GM23338 (cell line): ENCODE measurements around the gene CD99L2. TPM values are rescaled to one million over a fixed set of nuclear protein-coding genes. Genes with fewer than 3 reads are reported as not detected.

Experiments
- ATAC-seq: fragments of 200-7000 bp; cut with Tn5 transposase; 3 replicates; pipeline ENCODE4 v1.9.1; 2020
- DNase-seq: peaks from one replicate; pipeline ENCODE4 v3.0.0-alpha.2; 2015; ENCODE audit warnings: low spot score
- H2AFZ ChIP-seq: fragments of 200-600 bp; sonication (generic); 2 replicates; pipeline ENCODE4 v1.8.0; 2016; ENCODE audit warnings: antibody characterized with exemption, mild to moderate bottlenecking, moderate library complexity
- H3F3A ChIP-seq: fragments of 200-600 bp; sonication (generic); replicated peaks from 2 replicates; pipeline ENCODE4 v1.8.0; 2017; ENCODE audit warnings: antibody characterized with exemption, mixed run types, low read depth
- H3K27ac ChIP-seq: fragments of 200-600 bp; sonication (generic); 2 replicates; pipeline ENCODE4 v1.6.1; 2016; ENCODE audit warnings: low read depth
- H3K27me3 ChIP-seq: fragments of 200-600 bp; sonication (generic); 2 replicates; pipeline ENCODE4 v1.8.0; 2016; ENCODE audit warnings: mild to moderate bottlenecking, mixed run types, moderate library complexity; ENCODE audit not compliant: insufficient read depth
- H3K36me3 ChIP-seq: fragments of 200-600 bp; sonication (generic); 2 replicates; pipeline ENCODE4 v1.8.0; 2016; ENCODE audit warnings: mild to moderate bottlenecking; ENCODE audit not compliant: insufficient read depth
- H3K4me1 ChIP-seq: fragments of 200-600 bp; sonication (generic); 2 replicates; pipeline ENCODE4 v1.8.0; 2016; ENCODE audit warnings: mild to moderate bottlenecking, moderate library complexity; ENCODE audit not compliant: insufficient read depth
- H3K4me2 ChIP-seq: fragments of 200-600 bp; sonication (generic); 2 replicates; pipeline ENCODE4 v1.7.1; 2017; ENCODE audit warnings: mixed run types
- H3K4me3 ChIP-seq: fragments of 200-600 bp; sonication (generic); 2 replicates; pipeline ENCODE4 v1.6.1; 2016; ENCODE audit warnings: mixed run types
- H3K79me2 ChIP-seq: fragments of 200-600 bp; sonication (generic); replicated peaks from 2 replicates; pipeline ENCODE4 v1.8.0; 2017; ENCODE audit warnings: mild to moderate bottlenecking; ENCODE audit not compliant: insufficient read depth
- H3K9me2 ChIP-seq: fragments of 200-600 bp; sonication (generic); 2 replicates; pipeline ENCODE4 v1.8.0; 2017; ENCODE audit not compliant: insufficient read depth
- H4K20me1 ChIP-seq: fragments of 200-600 bp; sonication (generic); replicated peaks from 2 replicates; pipeline ENCODE4 v1.8.0; 2017; ENCODE audit warnings: mild to moderate bottlenecking; ENCODE audit not compliant: insufficient read depth
- H3K27ac Mint-ChIP-seq: 2 replicates; pipeline ENCODE4 v1.8.0; 2020; ENCODE audit warnings: inconsistent platforms, mild to moderate bottlenecking, moderate library complexity, mixed read lengths
- H3K27me3 Mint-ChIP-seq: 3 replicates; pipeline ENCODE4 v1.8.0; 2022; ENCODE audit warnings: low read depth, mild to moderate bottlenecking, moderate library complexity, mixed read lengths, inconsistent platforms; ENCODE audit not compliant: insufficient read depth, poor library complexity
- H3K36me3 Mint-ChIP-seq: 3 replicates; pipeline ENCODE4 v1.8.0; 2021; ENCODE audit warnings: low read depth, mild to moderate bottlenecking, inconsistent platforms, moderate library complexity, mixed read lengths
- H3K4me1 Mint-ChIP-seq: 3 replicates; pipeline ENCODE4 v1.8.0; 2020; ENCODE audit warnings: mild to moderate bottlenecking, inconsistent platforms, mixed read lengths
- H3K4me3 Mint-ChIP-seq: 3 replicates; pipeline ENCODE4 v1.8.0; 2021; ENCODE audit warnings: moderate library complexity, mild to moderate bottlenecking, inconsistent platforms, mixed read lengths
- H3K9me3 Mint-ChIP-seq: 3 replicates; pipeline ENCODE4 v1.8.0; 2020; ENCODE audit warnings: moderate library complexity, mild to moderate bottlenecking, inconsistent platforms, mixed read lengths
- CREB1 ChIP-seq: fragments of 250-450 bp; sonication (Bioruptor Pico); IDR thresholded peaks from 2 replicates; pipeline ENCODE4 v1.5.0; 2020; ENCODE audit warnings: low read depth, mild to moderate bottlenecking, moderate library complexity
- CTCF ChIP-seq, 2 experiments: fragments of 200-600 bp in 1 of 2; sonication (generic) in 1 of 2; conservative IDR thresholded peaks; 2 replicates each; pipeline versions ENCODE4 v1.5.1 to v1.6.1; 2016 to 2017; ENCODE audit warnings: antibody characterized with exemption in 2 of 2, low read depth in 2 of 2, mild to moderate bottlenecking in 2 of 2, moderate library complexity in 1 of 2
- EZH2 ChIP-seq: fragments of 200-600 bp; sonication (generic); IDR thresholded peaks from one replicate; pipeline ENCODE4 v1.8.0; 2017; ENCODE audit warnings: antibody characterized with exemption, mild to moderate bottlenecking, low read depth; ENCODE audit not compliant: unreplicated experiment
- JUNB ChIP-seq: IDR thresholded peaks from one replicate; pipeline ENCODE4 v1.6.1; 2016; ENCODE audit warnings: antibody characterized with exemption; ENCODE audit not compliant: unreplicated experiment
- NANOG ChIP-seq: IDR thresholded peaks from 2 replicates; pipeline ENCODE4 v1.6.1; 2016; ENCODE audit warnings: antibody characterized with exemption, borderline replicate concordance
- REST ChIP-seq: IDR thresholded peaks from one replicate; pipeline ENCODE4 v1.6.1; 2018; ENCODE audit warnings: antibody characterized with exemption; ENCODE audit not compliant: unreplicated experiment
- ZNF114 ChIP-seq: fragments of 250-450 bp; sonication (Bioruptor Pico); IDR thresholded peaks from 2 replicates; pipeline ENCODE4 v1.5.0; 2020; ENCODE audit warnings: mild to moderate bottlenecking, moderate library complexity
- ZNF331 ChIP-seq: fragments of 250-450 bp; sonication (Bioruptor Pico); IDR thresholded peaks from 2 replicates; pipeline ENCODE4 v1.5.0; 2020; ENCODE audit warnings: low read depth, mild to moderate bottlenecking, moderate library complexity
- ZNF462 ChIP-seq: fragments of 250-450 bp; sonication (Bioruptor Pico); IDR thresholded peaks from 2 replicates; pipeline ENCODE4 v1.5.0; 2020; ENCODE audit warnings: mild to moderate bottlenecking, moderate library complexity
- polyA plus RNA-seq: library from polyadenylated mRNA; unstranded; fragments of >200 nt; fragmentation: Nextera tagmentation; extraction: Ambion mirVana; gene quantifications from 2 replicates; pipeline ENCODE4 v1.2.1, GENCODE V29; 2016
- total RNA-seq: library from RNA; depleted of rRNA; stranded (reverse); fragments of >200 nt; shearing (Covaris generic); gene quantifications from 2 replicates; pipeline ENCODE4 v1.2.3, GENCODE V29; 2014

Gene CD99L2
- total and polyA plus RNA-seq, 2 experiments from 2014 or later = 2.6 to 6.4 TPM

GRCh38 chrX:150757371-150757770, 141.1 kb downstream of the CD99L2 start:
- H3K4me1 Mint-ChIP-seq = peaks cover 5% of the 10 kb centered on the region; the same call in 1 of the 3 replicates
- no peak overlapping the region for H3K27ac ChIP-seq
- H3K4me3 Mint-ChIP-seq = no peak overlapping the region
- H4K20me1 ChIP-seq = no peaks in the 10 kb centered on the region
- H3K36me3 Mint-ChIP-seq = peaks cover 4% of the 10 kb centered on the region; the same call in 2 of the 3 replicates
- no peaks in the 10 kb centered on the region for H3K27me3 ChIP-seq
- no peak overlapping the region for H3K4me2 ChIP-seq
- DNase-seq = no peak
- TF ChIP-seq EZH2 (no peak), CREB1 (CRISPR knock-in tag) (no peak), REST (no peak), JUNB (no peak), ZNF331 (no peak), NANOG (no peak), ZNF114 (CRISPR knock-in tag) (no peak), CTCF (conservative IDR thresholded peaks at IDR 0.05; ENCODE audit: low read depth in 2 of 2) (no peak), ZNF462 (CRISPR knock-in tag) (no peak)
- H3K4me3 ChIP-seq = no peak overlapping the region
- no peaks in the 10 kb centered on the region for H3K4me1 ChIP-seq
- H2AFZ ChIP-seq = no peak overlapping the region
- H3K27ac Mint-ChIP-seq = no peak overlapping the region
- no peaks in the 10 kb centered on the region for H3K9me2 ChIP-seq
- H3K79me2 ChIP-seq = no peaks in the 10 kb centered on the region
- no peaks in the 10 kb centered on the region for H3K36me3 ChIP-seq
- no peaks in the 10 kb centered on the region for H3F3A ChIP-seq
- ATAC-seq = no peak
- no peaks in the 10 kb centered on the region for H3K27me3 Mint-ChIP-seq
- H3K9me3 Mint-ChIP-seq = no peaks in the 10 kb centered on the region
